HEK293 (cell line): ENCODE results near the gene ISM2.
A peak's percentile ranks its signal among the peaks of the same experiment; 100 is the strongest.

ENCODE experiments used
- HIC1 ChIP-seq: fragments of 450-650 bp; formaldehyde crosslinking; IDR thresholded peaks from 2 replicates; pipeline ENCODE4 v1.5.1; 2016; ENCODE audit warnings: missing biosample characterization, missing genetic modification characterization
- IKZF3 ChIP-seq: fragments of 450-650 bp; IDR thresholded peaks from 2 replicates; pipeline ENCODE4 v1.5.0; 2018; ENCODE audit warnings: missing biosample characterization, mild to moderate bottlenecking, missing genetic modification characterization, moderate library complexity
- KLF1 ChIP-seq: fragments of 450-650 bp; formaldehyde crosslinking; IDR thresholded peaks from 2 replicates; pipeline ENCODE4 v1.5.1; 2016; ENCODE audit warnings: missing biosample characterization, missing genetic modification characterization
- KLF16 ChIP-seq: fragments of 450-650 bp; formaldehyde crosslinking; IDR thresholded peaks from 2 replicates; pipeline ENCODE4 v1.5.1; 2017; ENCODE audit warnings: missing biosample characterization, missing genetic modification characterization
- KLF17 ChIP-seq: fragments of 450-650 bp; formaldehyde crosslinking; IDR thresholded peaks from 2 replicates; pipeline ENCODE4 v1.5.1; 2016; ENCODE audit warnings: missing biosample characterization, missing genetic modification characterization
- MYNN ChIP-seq: fragments of 450-650 bp; formaldehyde crosslinking; IDR thresholded peaks from 2 replicates; pipeline ENCODE4 v1.5.1; 2016; ENCODE audit warnings: missing biosample characterization, missing genetic modification characterization, borderline replicate concordance
- PRDM10 ChIP-seq: fragments of 450-650 bp; formaldehyde crosslinking; IDR thresholded peaks from 2 replicates; pipeline ENCODE4 v1.5.1; 2016; ENCODE audit warnings: missing biosample characterization, missing genetic modification characterization
- REPIN1 ChIP-seq: fragments of 450-650 bp; formaldehyde crosslinking; IDR thresholded peaks from 2 replicates; pipeline ENCODE4 v1.5.1; 2017; ENCODE audit warnings: missing biosample characterization, missing genetic modification characterization, low read depth
- ZBTB11 ChIP-seq: fragments of 450-650 bp; formaldehyde crosslinking; conservative IDR thresholded peaks from 2 replicates; pipeline ENCODE4 v1.5.1; 2016; ENCODE audit warnings: low read depth, missing biosample characterization, missing genetic modification characterization
- ZBTB44 ChIP-seq: fragments of 450-650 bp; IDR thresholded peaks from 2 replicates; pipeline ENCODE4 v1.5.1; 2018; ENCODE audit warnings: missing biosample characterization, mild to moderate bottlenecking, missing genetic modification characterization
- ZBTB7A ChIP-seq: fragments of 450-650 bp; formaldehyde crosslinking; IDR thresholded peaks from 2 replicates; pipeline ENCODE4 v1.5.1; 2016; ENCODE audit warnings: low read depth, missing biosample characterization, missing genetic modification characterization
- ZBTB8A ChIP-seq: fragments of 450-650 bp; formaldehyde crosslinking; IDR thresholded peaks from 2 replicates; pipeline ENCODE4 v1.5.1; 2016; ENCODE audit warnings: missing biosample characterization, missing genetic modification characterization
- ZFP37 ChIP-seq: fragments of 450-650 bp; formaldehyde crosslinking; IDR thresholded peaks from 2 replicates; pipeline ENCODE4 v1.5.1; 2016; ENCODE audit warnings: missing biosample characterization, missing genetic modification characterization
- ZFP41 ChIP-seq: fragments of 450-650 bp; formaldehyde crosslinking; IDR thresholded peaks from 2 replicates; pipeline ENCODE4 v1.5.1; 2016; ENCODE audit warnings: missing biosample characterization, missing genetic modification characterization, borderline replicate concordance
- ZNF155 ChIP-seq: fragments of 450-650 bp; formaldehyde crosslinking; IDR thresholded peaks from 2 replicates; pipeline ENCODE4 v1.5.1; 2016; ENCODE audit warnings: missing biosample characterization, missing genetic modification characterization
- ZNF18 ChIP-seq: fragments of 450-650 bp; formaldehyde crosslinking; IDR thresholded peaks from 2 replicates; pipeline ENCODE4 v1.5.1; 2016; ENCODE audit warnings: missing biosample characterization, missing genetic modification characterization
- ZNF2 ChIP-seq: fragments of 450-650 bp; formaldehyde crosslinking; IDR thresholded peaks from 2 replicates; pipeline ENCODE4 v1.5.1; 2016; ENCODE audit warnings: missing biosample characterization, missing genetic modification characterization
- ZNF354C ChIP-seq: fragments of 450-650 bp; formaldehyde crosslinking; IDR thresholded peaks from 2 replicates; pipeline ENCODE4 v1.5.1; 2016; ENCODE audit warnings: missing biosample characterization, missing genetic modification characterization, low read depth, borderline replicate concordance
- ZNF48 ChIP-seq: fragments of 450-650 bp; formaldehyde crosslinking; IDR thresholded peaks from 2 replicates; pipeline ENCODE4 v1.5.1; 2016; ENCODE audit warnings: missing biosample characterization, missing genetic modification characterization
- ZNF544 ChIP-seq: fragments of 450-650 bp; formaldehyde crosslinking; IDR thresholded peaks from 2 replicates; pipeline ENCODE4 v1.5.0; 2017; ENCODE audit warnings: missing biosample characterization, missing genetic modification characterization
- ZNF555 ChIP-seq: fragments of 450-650 bp; formaldehyde crosslinking; conservative IDR thresholded peaks from 2 replicates; pipeline ENCODE4 v1.5.1; 2017; ENCODE audit warnings: missing biosample characterization, mild to moderate bottlenecking, missing genetic modification characterization, inconsistent platforms
- ZNF580 ChIP-seq: fragments of 450-650 bp; formaldehyde crosslinking; IDR thresholded peaks from 2 replicates; pipeline ENCODE4 v1.5.1; 2016; ENCODE audit warnings: missing biosample characterization, missing genetic modification characterization
- ZNF596 ChIP-seq: fragments of 450-650 bp; IDR thresholded peaks from 2 replicates; pipeline ENCODE4 v1.5.0; 2018; ENCODE audit warnings: missing biosample characterization, mild to moderate bottlenecking, missing genetic modification characterization, moderate library complexity
- ZNF600 ChIP-seq: fragments of 450-650 bp; formaldehyde crosslinking; IDR thresholded peaks from 2 replicates; pipeline ENCODE4 v1.5.1; 2016; ENCODE audit warnings: missing biosample characterization, missing genetic modification characterization
- ZNF624 ChIP-seq: fragments of 450-650 bp; formaldehyde crosslinking; IDR thresholded peaks from 2 replicates; pipeline ENCODE4 v1.5.1; 2017; ENCODE audit warnings: missing biosample characterization, missing genetic modification characterization
- ZNF654 ChIP-seq: fragments of 450-650 bp; formaldehyde crosslinking; IDR thresholded peaks from 2 replicates; pipeline ENCODE4 v1.5.1; 2016; ENCODE audit warnings: low read depth, missing biosample characterization, missing genetic modification characterization

Gene ISM2

GRCh38 chr14:77470224-77470870, 28.3 kb downstream of the ISM2 start (continued):
- TF ChIP-seq ZNF18 (tag by site-specific recombination) = 0 out of 2 replicates have a peak, but pooled peaks have one; percentile 26
- TF ChIP-seq KLF17 (tag by site-specific recombination) = peak; percentile 50; the same call in 1 of the 2 replicates
- TF ChIP-seq ZNF155 (tag by site-specific recombination) = no peak
- peak; percentile 88 for TF ChIP-seq ZBTB44 (tag by site-specific recombination)
- TF ChIP-seq HIC1 = no peak
- no peak for TF ChIP-seq ZFP37 (tag by site-specific recombination)
- no peak for TF ChIP-seq PRDM10
- no peak for TF ChIP-seq REPIN1 (tag by site-specific recombination)
- TF ChIP-seq ZNF544 (tag by site-specific recombination) = no peak
- peak; percentile 81 for TF ChIP-seq ZBTB8A (tag by site-specific recombination)
- no peak for TF ChIP-seq ZNF555 (tag by site-specific recombination)
- no peak for TF ChIP-seq ZNF624 (tag by site-specific recombination)
- no peak for TF ChIP-seq KLF1 (tag by site-specific recombination)
- TF ChIP-seq ZNF48 (tag by site-specific recombination) = no peak
- TF ChIP-seq ZNF600 (tag by site-specific recombination) = peak; percentile 45; the same call in 1 of the 2 replicates
- no peak for TF ChIP-seq ZBTB7A (tag by site-specific recombination)
- TF ChIP-seq ZBTB11 (tag by site-specific recombination) = no peak
- TF ChIP-seq KLF16 = no peak
- no peak for TF ChIP-seq ZNF580
- TF ChIP-seq ZNF596 (tag by site-specific recombination) = peak; percentile 66
- TF ChIP-seq ZNF354C (tag by site-specific recombination) = no peak
- peak; percentile 92 for TF ChIP-seq IKZF3 (tag by site-specific recombination)
- no peak for TF ChIP-seq ZFP41
- no peak for TF ChIP-seq ZNF654 (tag by site-specific recombination)
- TF ChIP-seq ZNF2 (tag by site-specific recombination) = peak; percentile 54; the same call in 1 of the 2 replicates
- TF ChIP-seq MYNN (tag by site-specific recombination) = no peak
